ENCODE results near the gene TTC23.
A peak's percentile ranks its signal among the peaks of the same experiment; 100 is the strongest.

The TTC23 gene

DNA sequence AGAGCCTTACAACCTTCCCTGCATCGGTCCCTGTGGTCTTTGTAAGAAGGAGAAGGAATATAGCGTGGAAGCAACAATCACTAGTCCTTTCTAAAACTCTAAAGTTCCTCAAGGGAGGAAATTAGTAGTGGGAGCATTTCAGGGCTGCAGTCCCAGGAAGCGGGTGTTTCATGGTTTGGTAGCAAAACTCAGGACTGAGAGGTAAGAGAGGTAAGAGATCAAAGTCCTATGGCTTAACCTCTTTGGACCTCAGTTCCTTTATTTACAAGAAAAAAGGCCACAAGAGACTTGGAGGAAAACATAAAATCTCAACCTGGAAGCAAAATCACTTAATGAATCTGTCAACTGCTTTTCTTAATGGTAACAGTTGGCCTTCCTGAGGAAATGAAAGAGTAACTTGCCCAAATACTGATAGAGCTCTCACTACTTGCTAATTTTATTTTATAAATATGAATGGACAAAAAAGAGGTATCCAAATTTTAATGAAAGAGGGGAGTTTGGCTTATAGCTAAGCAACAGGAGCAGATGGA lies 16.2 kb upstream of the TTC23 start:
- intact Hi-C loops (cut with micrococcal nuclease) = no loop called here
- Mint-ChIP-seq H3K4me3 (no peak overlapping the region), H3K27me3 (no peaks in the 10 kb centered on the region), H3K9me3 (no peaks in the 10 kb centered on the region), H3K27ac (no peak overlapping the region), H3K36me3 (ENCODE audit: low read depth) (no peaks in the 10 kb centered on the region), H3K4me1 (ENCODE audit: low read depth) (peaks cover 14% of the 10 kb centered on the region)

- no peaks in the 10 kb centered on the region for H3K9me3 Mint-ChIP-seq
- H3K27ac Mint-ChIP-seq = no peak overlapping the region
- H3K4me3 Mint-ChIP-seq = no peak overlapping the region
- no peaks in the 10 kb centered on the region for H3K36me3 Mint-ChIP-seq (ENCODE audit: low read depth)
- peaks cover 14% of the 10 kb centered on the region for H3K4me1 Mint-ChIP-seq (ENCODE audit: low read depth)
- H3K27me3 Mint-ChIP-seq = no peaks in the 10 kb centered on the region
- intact Hi-C loops (cut with micrococcal nuclease) = no loop called here
Observed at GRCh38 chr15:99264125-99264524, 14.7 kb upstream of the TTC23 start.

- Mint-ChIP-seq H3K4me3 (no peak overlapping the region), H3K27me3 (no peaks in the 10 kb centered on the region), H3K4me1 (ENCODE audit: low read depth) (peaks cover 21% of the 10 kb centered on the region), H3K9me3 (no peaks in the 10 kb centered on the region), H3K36me3 (ENCODE audit: low read depth) (peaks cover 12% of the 10 kb centered on the region), H3K27ac (no peak overlapping the region)
- intact Hi-C loops (cut with micrococcal nuclease) = no loop called here
Observed at GRCh38 chr15:99257107-99257750, 7.8 kb upstream of the TTC23 start.

DNA sequence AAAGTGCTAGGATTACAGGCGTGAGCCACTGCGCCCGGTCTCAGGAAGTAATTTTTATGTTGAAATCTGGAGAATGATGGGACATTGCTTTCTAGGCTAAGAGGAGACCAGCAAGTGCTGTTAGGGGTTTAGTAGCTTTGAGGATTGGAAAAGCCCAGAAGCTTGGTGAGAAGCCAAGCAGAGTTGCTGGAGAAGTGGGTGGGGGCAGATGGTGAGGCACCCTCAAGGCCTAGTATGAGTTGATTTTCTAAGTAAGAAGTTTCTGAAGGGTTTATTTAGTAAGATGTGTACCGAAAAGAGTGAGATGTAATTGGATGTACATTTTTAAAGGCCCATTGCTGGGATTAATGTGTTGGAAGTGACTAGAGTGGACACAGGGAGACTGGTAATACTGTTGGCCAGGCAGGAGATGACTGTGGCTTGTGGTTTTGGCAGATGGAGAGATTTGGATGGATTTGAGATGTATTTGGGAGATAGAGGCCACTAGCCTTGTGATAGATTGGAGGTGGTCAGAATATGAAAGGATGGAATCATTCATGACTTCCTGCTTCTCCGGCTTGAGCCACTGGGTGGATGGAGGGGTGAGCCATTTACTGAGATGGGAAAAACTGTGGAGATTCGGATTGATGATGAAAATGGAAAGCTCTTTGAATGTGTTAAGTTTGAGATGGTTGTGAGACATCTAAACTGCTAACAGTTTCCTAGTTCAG lies 4.2 kb upstream of the TTC23 start:
- intact Hi-C loops (cut with micrococcal nuclease) = loop anchor here (5.0 kb wide), 2 partner anchors 601 to 1291 kb away; partner anchors contain the start of gene ARRDC4
- Mint-ChIP-seq H3K9me3 (no peaks in the 10 kb centered on the region), H3K4me1 (ENCODE audit: low read depth) (peaks cover 24% of the 10 kb centered on the region), H3K27me3 (no peaks in the 10 kb centered on the region), H3K36me3 (ENCODE audit: low read depth) (peaks cover 9% of the 10 kb centered on the region), H3K4me3 (no peak overlapping the region), H3K27ac (no peak overlapping the region)

DNA sequence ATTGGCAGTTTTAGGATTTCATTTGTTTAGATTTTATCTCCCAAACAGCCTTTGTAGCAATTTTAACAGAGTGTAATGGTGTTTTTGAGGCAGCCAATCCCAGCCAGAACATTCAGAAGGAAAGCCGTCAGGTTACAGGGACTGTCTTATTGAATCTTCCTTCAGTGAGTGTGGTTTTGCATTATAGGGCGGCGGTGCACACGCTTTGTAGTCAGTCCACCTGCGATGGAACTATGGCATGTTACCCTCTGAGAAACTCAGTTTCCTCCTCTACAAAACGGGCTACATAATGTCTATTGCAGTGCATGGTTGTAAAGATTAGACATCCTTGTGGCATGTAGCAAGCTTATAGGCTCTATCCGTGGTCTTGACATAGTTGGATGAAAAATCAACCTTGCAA lies 2.9 kb upstream of the TTC23 start:
- H3K27ac Mint-ChIP-seq = peak overlapping the region; percentile 89
- intact Hi-C loops (cut with micrococcal nuclease) = loop anchor here (5.0 kb wide), 2 partner anchors 600 to 1290 kb away; partner anchors contain the start of gene ARRDC4
- H3K36me3 Mint-ChIP-seq (ENCODE audit: low read depth) = peaks cover 1% of the 10 kb centered on the region
- H3K27me3 Mint-ChIP-seq = no peaks in the 10 kb centered on the region
- no peaks in the 10 kb centered on the region for H3K9me3 Mint-ChIP-seq
- no peak overlapping the region for H3K4me3 Mint-ChIP-seq
- H3K4me1 Mint-ChIP-seq (ENCODE audit: low read depth) = peaks cover 20% of the 10 kb centered on the region

DNA sequence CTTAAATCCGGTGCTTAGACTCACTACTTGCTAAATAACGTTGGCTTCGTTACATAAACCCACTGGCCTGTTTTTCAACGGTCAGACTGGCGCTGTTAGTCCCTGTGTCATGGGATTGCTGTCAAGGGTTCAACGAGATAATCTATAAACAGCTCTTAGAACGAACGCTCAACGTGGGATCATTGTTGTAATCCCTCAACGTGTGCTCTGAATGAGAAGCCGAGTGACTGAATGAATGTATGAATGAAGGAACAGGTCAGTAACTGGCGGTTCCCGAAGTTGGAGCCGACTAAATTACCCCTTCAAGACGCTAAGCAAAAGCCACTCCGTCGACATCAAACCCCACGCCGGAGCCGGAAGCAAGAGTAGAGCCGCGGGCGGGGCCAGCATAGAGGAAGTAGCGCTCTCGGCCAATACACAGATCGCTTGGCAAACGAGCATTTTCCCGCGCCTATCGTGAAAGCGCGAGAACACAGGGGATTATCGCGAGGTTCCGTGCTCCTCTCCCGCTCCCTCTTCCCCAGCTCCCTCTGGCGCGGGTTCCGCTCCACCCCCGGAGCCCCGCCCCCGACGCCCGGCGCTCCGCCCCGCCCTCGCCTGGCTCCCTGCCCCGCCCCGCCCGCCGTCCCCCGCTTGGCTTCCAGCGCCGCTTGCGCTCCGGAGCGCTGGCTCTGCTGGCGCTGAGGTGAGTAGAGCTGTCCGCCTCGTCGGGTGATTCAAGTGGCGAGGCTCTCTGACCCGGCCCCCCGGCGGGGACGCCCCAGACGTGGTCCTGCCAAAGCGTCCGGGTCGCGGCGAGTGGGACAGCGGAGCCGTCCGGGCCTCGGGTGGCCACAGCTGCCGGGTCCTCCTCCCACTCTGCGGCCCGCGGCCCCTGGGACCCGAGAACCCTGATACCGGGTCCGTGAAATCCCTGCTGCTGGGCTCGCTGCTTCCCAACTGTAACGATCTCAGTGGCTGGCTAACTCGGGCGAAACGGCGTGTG lies 1.8 kb upstream of the TTC23 start, which contains the start of gene LRRC28:
Gene LRRC28 (plus strand): TSS at position 625 of the 985 bp plus-strand sequence. CDS start 4,477 bp downstream, outside the sequence.
- Mint-ChIP-seq H3K4me1 (ENCODE audit: low read depth) (peaks cover 19% of the 10 kb centered on the region), H3K9me3 (no peaks in the 10 kb centered on the region), H3K36me3 (ENCODE audit: low read depth) (no peaks in the 10 kb centered on the region), H3K27me3 (no peaks in the 10 kb centered on the region), H3K27ac (peak within 1 kb of the TSS; percentile 89), H3K4me3 (peak within 1 kb of the TSS; percentile 85)
- intact Hi-C loops (cut with micrococcal nuclease) = loop anchor here (5.0 kb wide), 2 partner anchors 599 to 1289 kb away; partner anchors contain the start of gene ARRDC4

DNA sequence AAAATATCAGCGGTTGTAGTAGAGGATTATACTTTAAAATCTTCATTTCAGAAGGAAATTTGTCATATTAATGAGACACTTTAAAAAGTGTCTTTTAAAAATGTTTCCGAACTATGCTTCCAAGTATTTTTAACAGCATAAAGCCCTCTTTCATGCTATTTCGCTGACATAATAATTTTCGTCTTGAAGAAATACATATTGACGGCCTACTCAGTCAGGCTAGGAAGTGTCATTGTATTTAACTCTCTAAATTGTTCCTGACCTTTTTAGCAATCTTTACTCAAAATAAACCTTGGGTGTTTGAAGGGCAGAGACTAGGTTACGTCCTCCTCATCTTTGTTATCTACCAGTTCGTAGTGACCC lies 1.1 kb upstream of the TTC23 start:
- intact Hi-C loops (cut with micrococcal nuclease) = loop anchor here (5.0 kb wide), 2 partner anchors 598 to 1288 kb away; partner anchors contain the start of gene ARRDC4
- peaks cover 19% of the 10 kb centered on the region for H3K4me1 Mint-ChIP-seq (ENCODE audit: low read depth)
- H3K27ac Mint-ChIP-seq = peak overlapping the region; percentile 89
- peak overlapping the region; percentile 85 for H3K4me3 Mint-ChIP-seq
- H3K9me3 Mint-ChIP-seq = no peaks in the 10 kb centered on the region
- no peaks in the 10 kb centered on the region for H3K36me3 Mint-ChIP-seq (ENCODE audit: low read depth)
- no peaks in the 10 kb centered on the region for H3K27me3 Mint-ChIP-seq

GRCh38 chr15:99250001-99250400 lies 620 bp upstream of the TTC23 start:
- intact Hi-C loops (cut with micrococcal nuclease) = loop anchor here (5.0 kb wide), 2 partner anchors 598 to 1288 kb away; partner anchors contain the start of gene ARRDC4
- Mint-ChIP-seq H3K4me3 (peak overlapping the region; percentile 6), H3K9me3 (no peaks in the 10 kb centered on the region), H3K27me3 (no peaks in the 10 kb centered on the region), H3K36me3 (ENCODE audit: low read depth) (no peaks in the 10 kb centered on the region), H3K4me1 (ENCODE audit: low read depth) (peaks cover 19% of the 10 kb centered on the region), H3K27ac (no peak overlapping the region)

DNA sequence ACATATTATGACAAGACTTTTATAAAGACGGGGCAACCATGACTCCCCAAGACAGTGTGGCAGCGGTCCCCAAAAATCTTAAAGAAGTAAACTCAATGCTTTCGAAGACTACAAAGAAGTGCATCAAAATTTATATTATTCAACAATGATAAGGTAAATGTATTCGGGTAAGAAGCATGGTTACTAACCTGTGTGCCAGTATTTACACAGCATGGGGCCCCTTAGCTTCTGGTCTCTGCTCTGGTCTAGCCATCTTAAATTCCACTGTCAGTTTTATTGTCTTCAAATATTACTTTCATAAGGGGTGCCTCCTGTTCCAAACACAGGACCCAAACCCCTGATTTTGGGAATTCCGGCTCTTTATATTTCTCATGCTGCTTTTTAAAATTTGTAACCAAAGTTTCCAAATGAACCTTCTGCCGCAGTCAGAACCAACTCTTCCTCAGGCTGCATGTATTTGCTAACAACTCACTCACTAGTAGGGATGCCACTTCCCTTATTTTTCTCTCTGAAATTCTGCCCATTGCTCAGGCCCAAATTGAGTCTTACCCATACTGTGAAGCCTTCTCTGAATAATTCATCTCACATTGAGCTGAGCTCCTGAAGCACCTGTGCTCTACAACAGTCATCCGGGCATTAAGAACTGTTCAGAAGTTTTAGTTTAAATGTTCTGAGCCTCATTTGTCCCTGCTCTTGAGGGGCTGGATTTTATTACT lies 1.2 kb downstream of the TTC23 start:
- Mint-ChIP-seq H3K36me3 (ENCODE audit: low read depth) (no peaks in the 10 kb centered on the region), H3K27ac (no peak overlapping the region), H3K4me1 (ENCODE audit: low read depth) (peaks cover 15% of the 10 kb centered on the region), H3K4me3 (no peak overlapping the region), H3K27me3 (no peaks in the 10 kb centered on the region), H3K9me3 (no peaks in the 10 kb centered on the region)
- intact Hi-C loops (cut with micrococcal nuclease) = no loop called here

DNA sequence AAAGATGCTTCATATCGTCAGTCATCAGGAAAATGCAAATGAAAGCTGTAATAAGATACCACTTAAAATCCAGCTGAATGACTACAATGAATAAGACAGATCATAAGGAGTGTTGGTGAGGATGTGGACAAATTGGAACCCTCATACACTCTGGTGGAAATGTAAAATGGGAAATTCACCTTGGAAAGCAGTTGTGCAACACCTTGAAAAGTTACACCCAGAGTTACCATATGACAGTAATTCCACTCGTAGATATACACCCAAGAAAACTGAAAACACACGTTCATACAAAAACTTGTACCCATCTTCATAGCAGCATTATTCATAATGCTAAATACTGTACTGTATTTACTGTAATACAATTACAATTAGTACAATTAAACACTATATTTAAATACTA lies 2.3 kb downstream of the TTC23 start:
- no peak overlapping the region for H3K4me3 Mint-ChIP-seq
- H3K4me1 Mint-ChIP-seq (ENCODE audit: low read depth) = peaks cover 11% of the 10 kb centered on the region
- no peaks in the 10 kb centered on the region for H3K36me3 Mint-ChIP-seq (ENCODE audit: low read depth)
- no peak overlapping the region for H3K27ac Mint-ChIP-seq
- no peaks in the 10 kb centered on the region for H3K9me3 Mint-ChIP-seq
- intact Hi-C loops (cut with micrococcal nuclease) = no loop called here
- no peaks in the 10 kb centered on the region for H3K27me3 Mint-ChIP-seq

- H3K4me1 Mint-ChIP-seq (ENCODE audit: low read depth) = peaks cover 10% of the 10 kb centered on the region
- H3K9me3 Mint-ChIP-seq = no peaks in the 10 kb centered on the region
- intact Hi-C loops (cut with micrococcal nuclease) = no loop called here
- no peak overlapping the region for H3K27ac Mint-ChIP-seq
- H3K4me3 Mint-ChIP-seq = no peak overlapping the region
- peaks cover 13% of the 10 kb centered on the region for H3K36me3 Mint-ChIP-seq (ENCODE audit: low read depth)
- no peaks in the 10 kb centered on the region for H3K27me3 Mint-ChIP-seq
Observed at GRCh38 chr15:99244306-99244705, 5.1 kb downstream of the TTC23 start.

- Mint-ChIP-seq H3K9me3 (no peaks in the 10 kb centered on the region), H3K36me3 (ENCODE audit: low read depth) (peaks cover 13% of the 10 kb centered on the region), H3K27ac (no peak overlapping the region), H3K4me1 (ENCODE audit: low read depth) (peaks cover 10% of the 10 kb centered on the region), H3K4me3 (no peak overlapping the region), H3K27me3 (no peaks in the 10 kb centered on the region)
- intact Hi-C loops (cut with micrococcal nuclease) = no loop called here
Observed at GRCh38 chr15:99241752-99242151, 7.6 kb downstream of the TTC23 start.

Measured in dendritic cell treated with granulocyte-macrophage colony-stimulating factor and Interleukin-4, amounts not matched to agents 40 ng/mL and 50 ng/mL, for 4 days (primary cell).